ENCODE data around the gene FLT1.

Gene FLT1

GRCh38 chr13:28457521-28457920 is 37.4 kb downstream of the FLT1 start:
- no peak for DNase-seq

- DNase-seq: no peak
Measured at GRCh38 chr13:28455580-28456194, 39.2 kb downstream of the FLT1 start.

- DNase-seq: no peak
Measured at GRCh38 chr13:28452755-28453154, 42.2 kb downstream of the FLT1 start.

GRCh38 chr13:28451482-28452217 is 43.3 kb downstream of the FLT1 start:
- no peak for DNase-seq

- no peak for DNase-seq
Measured at GRCh38 chr13:28449826-28450773, 44.8 kb downstream of the FLT1 start.

- no peak for DNase-seq
Measured at GRCh38 chr13:28448651-28449358, 46.1 kb downstream of the FLT1 start.

GRCh38 chr13:28447989-28448388 is 46.9 kb downstream of the FLT1 start:
- no peak for DNase-seq

- no peak for DNase-seq
Measured at GRCh38 chr13:28447206-28447605, 47.7 kb downstream of the FLT1 start.

GRCh38 chr13:28442839-28443238 is 52.1 kb downstream of the FLT1 start:
- no peak for DNase-seq

- DNase-seq: no peak
Measured at GRCh38 chr13:28441529-28441928, 53.4 kb downstream of the FLT1 start.

GRCh38 chr13:28440774-28441504 is 54.0 kb downstream of the FLT1 start:
- no peak for DNase-seq

GRCh38 chr13:28438598-28439334 is 56.2 kb downstream of the FLT1 start:
- no peak for DNase-seq

- no peak for DNase-seq
Measured at GRCh38 chr13:28438067-28438466, 56.9 kb downstream of the FLT1 start.

GRCh38 chr13:28435917-28436316 is 59.0 kb downstream of the FLT1 start:
- DNase-seq: no peak

GRCh38 chr13:28434926-28435325 is 60.0 kb downstream of the FLT1 start:
- DNase-seq: no peak

- DNase-seq: no peak
Measured at GRCh38 chr13:28432816-28433560, 61.9 kb downstream of the FLT1 start.

GRCh38 chr13:28429685-28430290 is 65.1 kb downstream of the FLT1 start:
- no peak for DNase-seq

- DNase-seq: no peak
Measured at GRCh38 chr13:28429096-28429495, 65.8 kb downstream of the FLT1 start.

GRCh38 chr13:28426381-28426780 is 68.5 kb downstream of the FLT1 start:
- DNase-seq: no peak

- no peak for DNase-seq
Measured at GRCh38 chr13:28425793-28426192, 69.1 kb downstream of the FLT1 start.

Data from NCI-H1092 (cell line).